A549 treated with RU486 at 1 μM for 4 hours (cell line): ENCODE data around the gene KLHL24. TPM values are rescaled to one million over a fixed set of nuclear protein-coding genes. Genes with fewer than 3 reads are reported as not detected.

Source experiments
- total RNA-seq: library from RNA; stranded (reverse); fragments of 200-300 nt; extraction: Qiagen RNA extraction; gene quantifications from 5 replicates; pipeline ENCODE4 v1.2.3, GENCODE V29; 2022; ENCODE audit warnings: low read depth

Gene KLHL24, protein sequence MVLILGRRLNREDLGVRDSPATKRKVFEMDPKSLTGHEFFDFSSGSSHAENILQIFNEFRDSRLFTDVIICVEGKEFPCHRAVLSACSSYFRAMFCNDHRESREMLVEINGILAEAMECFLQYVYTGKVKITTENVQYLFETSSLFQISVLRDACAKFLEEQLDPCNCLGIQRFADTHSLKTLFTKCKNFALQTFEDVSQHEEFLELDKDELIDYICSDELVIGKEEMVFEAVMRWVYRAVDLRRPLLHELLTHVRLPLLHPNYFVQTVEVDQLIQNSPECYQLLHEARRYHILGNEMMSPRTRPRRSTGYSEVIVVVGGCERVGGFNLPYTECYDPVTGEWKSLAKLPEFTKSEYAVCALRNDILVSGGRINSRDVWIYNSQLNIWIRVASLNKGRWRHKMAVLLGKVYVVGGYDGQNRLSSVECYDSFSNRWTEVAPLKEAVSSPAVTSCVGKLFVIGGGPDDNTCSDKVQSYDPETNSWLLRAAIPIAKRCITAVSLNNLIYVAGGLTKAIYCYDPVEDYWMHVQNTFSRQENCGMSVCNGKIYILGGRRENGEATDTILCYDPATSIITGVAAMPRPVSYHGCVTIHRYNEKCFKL
- 5.1 to 7.2 TPM (median 6.2 TPM) in 5 replicates for total RNA-seq

DNA sequence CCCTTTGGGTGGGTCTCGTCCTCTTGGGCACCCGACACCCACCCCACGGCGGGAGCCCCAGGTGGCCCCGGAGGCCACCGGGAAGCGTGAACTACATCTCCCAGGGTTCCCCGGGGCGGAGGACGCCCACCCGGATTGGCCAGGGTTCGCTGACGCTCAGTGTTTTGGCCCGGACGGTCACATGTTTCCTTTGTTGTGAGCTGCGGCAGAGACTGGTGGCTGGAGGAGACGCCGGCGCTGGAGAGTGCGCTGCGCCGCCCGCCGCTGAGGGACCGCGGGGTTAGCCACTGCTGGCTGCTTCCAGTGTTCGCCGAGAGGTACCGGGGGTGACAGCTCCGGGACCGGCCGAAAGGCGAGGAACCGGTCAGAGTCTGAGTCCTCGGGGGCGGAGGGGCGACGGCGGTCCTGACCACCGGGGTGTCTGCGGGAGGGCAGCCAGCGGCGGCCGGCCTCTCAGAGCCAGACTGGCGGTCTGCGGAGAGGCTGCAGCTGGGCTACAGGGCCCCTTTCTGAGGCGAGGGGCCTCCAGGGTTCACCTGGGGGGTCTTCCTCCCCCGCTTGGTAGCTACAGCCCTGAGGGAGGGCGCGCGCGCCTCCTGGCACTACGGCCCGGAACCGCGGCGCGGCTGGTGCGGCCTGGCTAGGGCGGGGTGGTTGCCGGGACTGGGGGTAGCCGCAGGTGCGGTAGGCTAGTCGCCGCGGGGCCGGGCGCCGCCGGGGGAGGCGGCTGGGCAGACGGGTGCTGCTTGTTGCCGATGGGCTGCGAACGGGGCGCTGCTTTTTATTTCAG, at the start of gene KLHL24:
Gene KLHL24 (plus strand): TSS at position 193 of the 790 bp plus-strand sequence. CDS start 14,734 bp downstream, outside the sequence.

DNA sequence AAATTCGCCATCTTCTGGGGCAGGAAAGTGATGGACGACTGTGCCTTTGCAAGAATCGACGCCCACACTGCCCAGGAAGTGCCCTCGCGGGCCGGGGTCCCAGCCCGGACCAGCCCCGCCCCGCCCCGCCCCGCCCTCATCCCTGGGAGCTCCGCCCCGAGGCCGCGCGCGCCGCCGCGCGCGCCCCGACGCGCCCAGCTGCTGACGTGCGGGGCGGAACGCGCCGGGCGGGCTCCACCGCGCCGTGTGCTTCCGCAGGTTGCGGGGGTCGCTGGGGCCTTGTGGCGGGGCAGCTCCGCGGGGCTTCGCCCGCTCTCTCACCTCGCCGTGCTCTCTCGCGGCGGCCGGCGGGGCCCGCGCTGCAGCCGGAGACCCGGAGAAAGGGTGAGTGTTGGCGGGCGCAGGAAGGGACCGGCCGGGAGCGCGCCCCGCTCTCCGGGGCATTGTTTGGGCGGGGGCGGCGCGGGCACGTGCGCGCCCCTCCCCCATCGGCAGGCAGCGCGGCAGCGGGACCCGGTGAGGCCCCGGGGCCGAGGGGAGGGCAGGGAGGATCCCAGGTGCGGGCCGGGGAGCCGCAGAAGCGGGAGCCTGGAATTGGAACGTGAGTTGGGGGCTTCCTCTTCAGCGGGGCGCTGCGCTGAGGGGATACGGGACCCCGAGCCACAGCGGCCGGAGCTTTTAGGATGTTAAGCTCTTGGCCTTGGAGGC, 62.3 kb downstream of the KLHL24 start, which contains the start of gene YEATS2:
Gene YEATS2 (plus strand): TSS at position 188 of the 708 bp plus-strand sequence. CDS start 17,366 bp downstream, outside the sequence.

Other genes with a start within 250 kb of the KLHL24 start
- 0.08 to 0.26 TPM (median 0.17 TPM) in 4 of 5 replicates, not detected in the other for gene MCF2L2, start 207.0 kb upstream of the KLHL24 start, total RNA-seq
- not detected in 5 replicates for gene KLHL6, start 79.9 kb upstream of the KLHL24 start, total RNA-seq
- gene YEATS2, start 62.2 kb downstream of the KLHL24 start, total RNA-seq = 9.3 to 12.7 TPM (median 11.8 TPM) in 5 replicates
- 5.7 to 7.2 TPM (median 6.7 TPM) in 5 replicates for gene MAP6D1, start 190.0 kb downstream of the KLHL24 start, total RNA-seq
- 62.9 to 73.2 TPM (median 65.7 TPM) in 5 replicates for gene PARL, start 249.3 kb downstream of the KLHL24 start, total RNA-seq